ENCODE measurements around the gene ARHGAP42. TPM values are rescaled to one million over a fixed set of nuclear protein-coding genes. Genes with fewer than 3 reads are reported as not detected.

The ARHGAP42 gene
- total RNA-seq, 3 donors from 2014 or later, result 14.6 to 26.7 (median 26.2) TPM

GRCh38 chr11:100672498-100673033, 14.5 kb upstream of the ARHGAP42 start:
- H3K4me3 ChIP-seq, result no peak overlapping the region
- intact Hi-C loops (cut with DNase I; ENCODE audit: low total_unique reads), result no loop called here
- H3K27me3 ChIP-seq, result no peaks in the 10 kb centered on the region
- H3K4me1 ChIP-seq, result no peaks in the 10 kb centered on the region
- TF ChIP-seq CTCF (IDR thresholded peaks at IDR 0.05), result no peak
- TF ChIP-seq POLR2AphosphoS5 (IDR thresholded peaks at IDR 0.05), result no peak
- no peak for TF ChIP-seq POLR2A (IDR thresholded peaks at IDR 0.05)
- H3K36me3 ChIP-seq, result no peaks in the 10 kb centered on the region
- H3K27ac ChIP-seq, result no peak overlapping the region
- H3K9me3 ChIP-seq, result no peaks in the 10 kb centered on the region
- no peak for DNase-seq (ENCODE audit: low spot score in 2 of 2)

GRCh38 chr11:100673063-100673462, 14.0 kb upstream of the ARHGAP42 start:
- Histone ChIP-seq H3K4me1 (no peaks in the 10 kb centered on the region), H3K36me3 (no peaks in the 10 kb centered on the region), H3K9me3 (no peaks in the 10 kb centered on the region), H3K27ac (no peak overlapping the region), H3K27me3 (no peaks in the 10 kb centered on the region), H3K4me3 (no peak overlapping the region)
- intact Hi-C loops (cut with DNase I; ENCODE audit: low total_unique reads), result no loop called here
- no peak for DNase-seq (ENCODE audit: low spot score in 2 of 2)
- no peak for TF ChIP-seq POLR2A (IDR thresholded peaks at IDR 0.05)
- TF ChIP-seq CTCF (IDR thresholded peaks at IDR 0.05), result no peak
- no peak for TF ChIP-seq POLR2AphosphoS5 (IDR thresholded peaks at IDR 0.05)

- Histone ChIP-seq H3K36me3 (no peaks in the 10 kb centered on the region), H3K9me3 (no peaks in the 10 kb centered on the region), H3K4me3 (no peak overlapping the region), H3K27ac (no peak overlapping the region), H3K4me1 (no peaks in the 10 kb centered on the region), H3K27me3 (no peaks in the 10 kb centered on the region)
- no peak for DNase-seq (ENCODE audit: low spot score in 2 of 2)
- TF ChIP-seq POLR2AphosphoS5 (IDR thresholded peaks at IDR 0.05) (no peak), CTCF (IDR thresholded peaks at IDR 0.05) (no peak), POLR2A (IDR thresholded peaks at IDR 0.05) (no peak)
- intact Hi-C loops (cut with DNase I; ENCODE audit: low total_unique reads), result no loop called here
Observed at GRCh38 chr11:100674212-100674611, 12.9 kb upstream of the ARHGAP42 start.

GRCh38 chr11:100675115-100675650, 11.9 kb upstream of the ARHGAP42 start:
- H3K27me3 ChIP-seq, result no peaks in the 10 kb centered on the region
- H3K4me1 ChIP-seq, result no peaks in the 10 kb centered on the region
- H3K4me3 ChIP-seq, result no peak overlapping the region
- DNase-seq (ENCODE audit: low spot score in 2 of 2), result no peak
- TF ChIP-seq POLR2A (IDR thresholded peaks at IDR 0.05) (no peak), CTCF (IDR thresholded peaks at IDR 0.05) (no peak), POLR2AphosphoS5 (IDR thresholded peaks at IDR 0.05) (no peak)
- H3K27ac ChIP-seq, result no peak overlapping the region
- intact Hi-C loops (cut with DNase I; ENCODE audit: low total_unique reads), result no loop called here
- H3K9me3 ChIP-seq, result no peaks in the 10 kb centered on the region
- no peaks in the 10 kb centered on the region for H3K36me3 ChIP-seq

GRCh38 chr11:100676901-100677300, 10.2 kb upstream of the ARHGAP42 start:
- no peak overlapping the region for H3K27ac ChIP-seq
- TF ChIP-seq POLR2AphosphoS5 (IDR thresholded peaks at IDR 0.05), result no peak
- no peak for TF ChIP-seq POLR2A (IDR thresholded peaks at IDR 0.05)
- TF ChIP-seq CTCF (IDR thresholded peaks at IDR 0.05), result no peak
- H3K4me3 ChIP-seq, result no peak overlapping the region
- no peaks in the 10 kb centered on the region for H3K9me3 ChIP-seq
- H3K4me1 ChIP-seq, result no peaks in the 10 kb centered on the region
- DNase-seq (ENCODE audit: low spot score in 2 of 2), result no peak
- no peaks in the 10 kb centered on the region for H3K36me3 ChIP-seq
- no peaks in the 10 kb centered on the region for H3K27me3 ChIP-seq
- intact Hi-C loops (cut with DNase I; ENCODE audit: low total_unique reads), result no loop called here
